HCT116 (cell line): ENCODE results near the gene TBP. TPM values are rescaled to one million over a fixed set of nuclear protein-coding genes. Genes with fewer than 3 reads are reported as not detected.

ENCODE experiments used
- ATAC-seq: fragments of 200-7000 bp; cut with Tn5 transposase; 2 replicates; pipeline ENCODE4 v1.9.1; 2020; ENCODE audit warnings: mild to moderate bottlenecking, moderate library complexity
- BruUV-seq: library from RNA; stranded (reverse); fragments of 400-500 nt; replicated peaks from 2 replicates; lab custom pipeline; 2021; lab: Mats Ljungman, UMichigan
- CTCF ChIA-PET: fragments of 300-600 bp; sonication (Branson Sonifier 250); formaldehyde crosslinking; loops from one replicate; lab custom pipeline; 2021; ENCODE audit warnings: antibody characterized with exemption; lab: Charles Lee
- POLR2A ChIA-PET: fragments of 300-600, 350-600 bp; sonication (Branson Sonifier 250); formaldehyde crosslinking; loops from one replicate; lab custom pipeline; 2021; ENCODE audit warnings: antibody characterized with exemption; lab: Charles Lee
- RAD21 ChIA-PET, 2 experiments: fragments of 300-600 bp; sonication (Branson Sonifier 250); formaldehyde crosslinking; loops; one replicate each; lab custom pipeline; 2023; ENCODE audit warnings: low total read pairs in 2 of 2; ENCODE audit not compliant: uncharacterized antibody in 2 of 2, unreplicated experiment in 2 of 2, low non-redundant PET in 1 of 2; lab: Charles Lee
- DNase-seq: peaks from one replicate; pipeline ENCODE4 v3.0.0-alpha.2; 2010; ENCODE audit warnings: low read depth, low spot score
- H2AFZ ChIP-seq: fragments of 200-600 bp; shearing (Covaris generic), sonication (generic); 2 replicates; pipeline ENCODE4 v1.6.1; 2017; ENCODE audit warnings: low read depth, mixed run types, mixed read lengths, antibody characterized with exemption, low read length; ENCODE audit not compliant: poor library complexity, severe bottlenecking
- H3K27ac ChIP-seq: 2 replicates; pipeline ENCODE4 v1.5.1; 2012; ENCODE audit warnings: low read depth, low read length
- H3K27me3 ChIP-seq: fragments of 200-600 bp; sonication (generic); 2 replicates; pipeline ENCODE4 v1.6.1; 2016; ENCODE audit warnings: mixed run types, low read length, mixed read lengths; ENCODE audit not compliant: insufficient read depth
- H3K36me3 ChIP-seq, 2 experiments: fragments of 200-500 bp in 1 of 2; fragments of 200-600 bp in 1 of 2; sonication (Bioruptor generic) in 1 of 2; sonication (generic) in 1 of 2; 2 replicates each; pipeline versions ENCODE4 v1.5.1 to v1.6.1; 2014 to 2016; ENCODE audit warnings: low read length in 2 of 2, inconsistent platforms in 1 of 2, mixed read lengths in 1 of 2, mixed run types in 1 of 2; ENCODE audit not compliant: insufficient read depth in 2 of 2, control insufficient read depth in 1 of 2
- H3K4me1 ChIP-seq, 2 experiments: fragments of 200-600 bp in 1 of 2; sonication (generic) in 1 of 2; 2 replicates each; pipeline versions ENCODE4 v1.5.1 to v1.6.1; 2012 to 2017; ENCODE audit warnings: low read length in 2 of 2, inconsistent platforms in 1 of 2, mild to moderate bottlenecking in 1 of 2, mixed read lengths in 1 of 2, mixed run types in 1 of 2, moderate library complexity in 1 of 2; ENCODE audit not compliant: insufficient read depth in 2 of 2, control insufficient read depth in 1 of 2
- H3K4me2 ChIP-seq: fragments of 200-600 bp; sonication (generic); 2 replicates; pipeline ENCODE4 v1.6.1; 2017; ENCODE audit warnings: mixed run types, low read length, mixed read lengths
- H3K4me3 ChIP-seq, 2 experiments: fragments of 200-600 bp in 1 of 2; sonication (generic) in 1 of 2; replicated peaks in 1 of 2; 2 replicates each; pipeline ENCODE4 v1.5.1; 2011 to 2016; ENCODE audit warnings: low read length in 2 of 2, control low read depth in 1 of 2, low read depth in 1 of 2, mild to moderate bottlenecking in 1 of 2, mixed read lengths in 1 of 2, mixed run types in 1 of 2
- H3K79me2 ChIP-seq: fragments of 200-600 bp; sonication (generic); 2 replicates; pipeline ENCODE4 v1.6.1; 2017; ENCODE audit warnings: mild to moderate bottlenecking, mixed run types, low read length, moderate library complexity, mixed read lengths; ENCODE audit not compliant: insufficient read depth
- H3K9ac ChIP-seq: fragments of 200-600 bp; sonication (generic); 2 replicates; pipeline ENCODE4 v1.6.1; 2016; ENCODE audit warnings: low read length, mixed read lengths
- H3K9me2 ChIP-seq: fragments of 200-600 bp; sonication (generic), shearing (Covaris generic); 2 replicates; pipeline ENCODE4 v1.6.1; 2017; ENCODE audit warnings: mixed run types, mild to moderate bottlenecking, moderate library complexity; ENCODE audit not compliant: insufficient read depth
- H3K9me3 ChIP-seq, 2 experiments: fragments of 200-500 bp in 1 of 2; fragments of 200-600 bp in 1 of 2; sonication (Bioruptor generic) in 1 of 2; sonication (generic) in 1 of 2; 2 replicates each; pipeline ENCODE4 v1.6.1; 2014 to 2017; ENCODE audit warnings: low read length in 2 of 2, mixed read lengths in 2 of 2, inconsistent platforms in 1 of 2, low read depth in 1 of 2, mild to moderate bottlenecking in 1 of 2, mixed run types in 1 of 2, moderate library complexity in 1 of 2; ENCODE audit not compliant: control insufficient read depth in 1 of 2, insufficient read depth in 1 of 2
- H4K20me1 ChIP-seq: fragments of 200-600 bp; sonication (generic), shearing (Covaris generic); 2 replicates; pipeline ENCODE4 v1.6.1; 2017; ENCODE audit warnings: mixed run types, mild to moderate bottlenecking, moderate library complexity; ENCODE audit not compliant: insufficient read depth
- CBX3 ChIP-seq: IDR thresholded peaks from 2 replicates; pipeline ENCODE4 v1.6.1; 2012; ENCODE audit warnings: low read depth
- CEBPB ChIP-seq: IDR thresholded peaks from 2 replicates; pipeline ENCODE4 v1.6.1; 2012; ENCODE audit warnings: low read depth
- EGR1 ChIP-seq: IDR thresholded peaks from 2 replicates; pipeline ENCODE4 v1.6.1; 2012; ENCODE audit warnings: low read depth
- ELF1 ChIP-seq: IDR thresholded peaks from 2 replicates; pipeline ENCODE4 v1.6.1; 2012; ENCODE audit warnings: low read depth, borderline replicate concordance
- EZH2phosphoT487 ChIP-seq: fragments of 200-600 bp; IDR thresholded peaks from 2 replicates; pipeline ENCODE4 v1.6.1; 2018; ENCODE audit warnings: antibody characterized with exemption, borderline replicate concordance
- FOSL1 ChIP-seq: IDR thresholded peaks from 2 replicates; pipeline ENCODE4 v1.6.1; 2012; ENCODE audit warnings: low read depth
- POLR2A ChIP-seq: IDR thresholded peaks from 2 replicates; pipeline ENCODE4 v1.7.0; 2011; ENCODE audit warnings: borderline replicate concordance; ENCODE audit not compliant: insufficient read depth, insufficient read length; ENCODE audit errors: extremely low read depth
- YY1 ChIP-seq: IDR thresholded peaks from 2 replicates; pipeline ENCODE4 v1.6.1; 2011; ENCODE audit warnings: low read length, low read depth, moderate library complexity, mild to moderate bottlenecking; ENCODE audit not compliant: insufficient replicate concordance; ENCODE audit errors: extremely low read depth
- ZFX ChIP-seq: fragments of 450-650 bp; IDR thresholded peaks from 2 replicates; pipeline ENCODE4 v1.6.1; 2017
- ZNF274 ChIP-seq: fragments of 200-500 bp; sonication (Bioruptor generic); IDR thresholded peaks from 2 replicates; pipeline ENCODE4 v1.6.1; 2014; ENCODE audit warnings: mild to moderate bottlenecking, low read depth, low read length, inconsistent platforms
- intact Hi-C: fragments of 100-400 bp; cut with micrococcal nuclease; formaldehyde crosslinking; loops from 2 replicates; pipeline ENCODE4 v1.10.0; 2022
- total RNA-seq: library from RNA; stranded (reverse); gene quantifications from one replicate; pipeline ENCODE4 v1.2.1, GENCODE V29; 2021; ENCODE audit not compliant: unreplicated experiment
- TF ChIP-seq, protein P1 (sequence below): IDR thresholded peaks from 2 replicates; pipeline ENCODE4 v1.6.1; 2011; ENCODE audit warnings: mild to moderate bottlenecking, low read length, moderate library complexity; ENCODE audit not compliant: insufficient replicate concordance; ENCODE audit errors: extremely low read depth
- TF ChIP-seq, protein P2 (sequence below): IDR thresholded peaks from 2 replicates; pipeline ENCODE4 v1.6.1; 2012; ENCODE audit warnings: low read depth

TBP gene
- total RNA-seq, 1 experiment from 2014 or later, result 22.7 TPM

DNA sequence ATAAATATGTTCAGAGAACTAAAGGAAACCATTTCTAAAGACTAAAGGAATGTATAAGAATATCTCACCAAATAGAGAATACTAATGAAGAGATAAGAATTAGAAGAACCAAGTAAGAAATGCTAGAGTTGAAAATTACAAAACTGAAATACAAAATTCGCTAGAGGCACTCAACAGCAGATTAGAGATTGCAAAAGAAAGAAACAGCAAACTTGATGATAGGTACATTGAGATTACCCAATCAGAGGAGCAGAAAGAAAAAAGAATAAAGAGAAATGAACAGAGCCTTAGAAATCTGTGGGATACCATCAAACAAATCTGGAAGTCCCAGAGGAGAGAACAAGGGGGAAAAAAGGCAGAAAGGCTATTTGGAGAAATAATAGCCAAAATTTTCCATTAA lies 36.6 kb downstream of the TBP start:
- ATAC-seq (no peak), DNase-seq (no peak)
- RAD21 ChIA-PET, result no interaction called here
- no peaks in the 10 kb centered on the region for H3K9me2 ChIP-seq
- no peak overlapping the region for H2AFZ ChIP-seq
- H3K79me2 ChIP-seq, result no peaks in the 10 kb centered on the region
- intact Hi-C loops, result no loop called here
- H3K27ac ChIP-seq, result no peak overlapping the region
- no peaks in the 10 kb centered on the region for H3K4me1 ChIP-seq
- no peak for TF ChIP-seq FOSL1
- TF ChIP-seq YY1, result no peak
- TF ChIP-seq EGR1, result no peak
- TF ChIP-seq, protein P1, sequence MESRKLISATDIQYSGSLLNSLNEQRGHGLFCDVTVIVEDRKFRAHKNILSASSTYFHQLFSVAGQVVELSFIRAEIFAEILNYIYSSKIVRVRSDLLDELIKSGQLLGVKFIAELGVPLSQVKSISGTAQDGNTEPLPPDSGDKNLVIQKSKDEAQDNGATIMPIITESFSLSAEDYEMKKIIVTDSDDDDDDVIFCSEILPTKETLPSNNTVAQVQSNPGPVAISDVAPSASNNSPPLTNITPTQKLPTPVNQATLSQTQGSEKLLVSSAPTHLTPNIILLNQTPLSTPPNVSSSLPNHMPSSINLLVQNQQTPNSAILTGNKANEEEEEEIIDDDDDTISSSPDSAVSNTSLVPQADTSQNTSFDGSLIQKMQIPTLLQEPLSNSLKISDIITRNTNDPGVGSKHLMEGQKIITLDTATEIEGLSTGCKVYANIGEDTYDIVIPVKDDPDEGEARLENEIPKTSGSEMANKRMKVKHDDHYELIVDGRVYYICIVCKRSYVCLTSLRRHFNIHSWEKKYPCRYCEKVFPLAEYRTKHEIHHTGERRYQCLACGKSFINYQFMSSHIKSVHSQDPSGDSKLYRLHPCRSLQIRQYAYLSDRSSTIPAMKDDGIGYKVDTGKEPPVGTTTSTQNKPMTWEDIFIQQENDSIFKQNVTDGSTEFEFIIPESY, result no peak
- TF ChIP-seq EZH2phosphoT487, result no peak
- TF ChIP-seq, protein P2, sequence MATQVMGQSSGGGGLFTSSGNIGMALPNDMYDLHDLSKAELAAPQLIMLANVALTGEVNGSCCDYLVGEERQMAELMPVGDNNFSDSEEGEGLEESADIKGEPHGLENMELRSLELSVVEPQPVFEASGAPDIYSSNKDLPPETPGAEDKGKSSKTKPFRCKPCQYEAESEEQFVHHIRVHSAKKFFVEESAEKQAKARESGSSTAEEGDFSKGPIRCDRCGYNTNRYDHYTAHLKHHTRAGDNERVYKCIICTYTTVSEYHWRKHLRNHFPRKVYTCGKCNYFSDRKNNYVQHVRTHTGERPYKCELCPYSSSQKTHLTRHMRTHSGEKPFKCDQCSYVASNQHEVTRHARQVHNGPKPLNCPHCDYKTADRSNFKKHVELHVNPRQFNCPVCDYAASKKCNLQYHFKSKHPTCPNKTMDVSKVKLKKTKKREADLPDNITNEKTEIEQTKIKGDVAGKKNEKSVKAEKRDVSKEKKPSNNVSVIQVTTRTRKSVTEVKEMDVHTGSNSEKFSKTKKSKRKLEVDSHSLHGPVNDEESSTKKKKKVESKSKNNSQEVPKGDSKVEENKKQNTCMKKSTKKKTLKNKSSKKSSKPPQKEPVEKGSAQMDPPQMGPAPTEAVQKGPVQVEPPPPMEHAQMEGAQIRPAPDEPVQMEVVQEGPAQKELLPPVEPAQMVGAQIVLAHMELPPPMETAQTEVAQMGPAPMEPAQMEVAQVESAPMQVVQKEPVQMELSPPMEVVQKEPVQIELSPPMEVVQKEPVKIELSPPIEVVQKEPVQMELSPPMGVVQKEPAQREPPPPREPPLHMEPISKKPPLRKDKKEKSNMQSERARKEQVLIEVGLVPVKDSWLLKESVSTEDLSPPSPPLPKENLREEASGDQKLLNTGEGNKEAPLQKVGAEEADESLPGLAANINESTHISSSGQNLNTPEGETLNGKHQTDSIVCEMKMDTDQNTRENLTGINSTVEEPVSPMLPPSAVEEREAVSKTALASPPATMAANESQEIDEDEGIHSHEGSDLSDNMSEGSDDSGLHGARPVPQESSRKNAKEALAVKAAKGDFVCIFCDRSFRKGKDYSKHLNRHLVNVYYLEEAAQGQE, result no peak
- no peak for TF ChIP-seq ZFX
- TF ChIP-seq ELF1, result no peak
- no peak for TF ChIP-seq CEBPB
- TF ChIP-seq CBX3, result no peak
- no peak for TF ChIP-seq POLR2A
- TF ChIP-seq ZNF274, result no peak
- TF ChIP-seq, all 23 proteins: peak for 0
- Histone ChIP-seq H3K4me3 (no peak overlapping the region), H3K27me3 (no peaks in the 10 kb centered on the region), H3K9me3 (peaks cover 0 to 8% of the 10 kb centered on the region in 2 experiments; a peak in 2 of 4 replicates), H3K36me3 (no peaks in the 10 kb centered on the region), H4K20me1 (no peaks in the 10 kb centered on the region), H3K9ac (no peak overlapping the region), H3K4me2 (no peak overlapping the region)
- BruUV-seq, result no TSS peak
- ChIA-PET POLR2A (no interaction called here), CTCF (no interaction called here)
